AG09319 (cell line): ENCODE measurements around the gene B3GNT2.

Experiments
- DNase-seq: peaks from one replicate; pipeline ENCODE4 v3.0.0-alpha.2; 2010; ENCODE audit warnings: low read depth; ENCODE audit errors: extremely low read depth
- CTCF ChIP-seq: IDR thresholded peaks from 2 replicates; pipeline ENCODE4 v1.5.1; 2011; ENCODE audit warnings: low read depth, mild to moderate bottlenecking, inconsistent platforms, low read length, moderate library complexity

Gene B3GNT2

DNA sequence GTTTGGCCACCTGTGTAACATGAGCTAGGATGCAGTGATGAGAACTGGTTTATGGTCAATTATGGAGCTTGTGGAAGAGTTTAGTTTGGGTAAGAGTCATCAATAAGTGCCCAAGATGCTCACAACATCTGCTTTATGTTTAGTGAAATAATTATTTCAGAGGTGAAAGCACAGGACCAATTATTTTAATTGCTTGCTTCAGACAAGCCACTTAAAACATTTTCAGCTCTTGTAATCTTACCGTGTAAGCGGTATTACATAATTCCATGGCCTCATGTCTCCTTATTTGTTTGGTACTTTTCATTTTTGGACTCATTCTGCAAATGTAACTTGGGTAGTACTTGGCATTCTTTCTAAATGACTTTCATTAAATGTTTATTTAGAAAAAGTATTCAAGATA is 5.4 kb downstream of the B3GNT2 start:
- DNase-seq: no peak
- TF ChIP-seq CTCF: no peak

- no peak for DNase-seq
Measured at GRCh38 chr2:62202019-62202722, 6.3 kb downstream of the B3GNT2 start.

GRCh38 chr2:62202729-62203128 is 6.8 kb downstream of the B3GNT2 start:
- no peak for TF ChIP-seq CTCF
- no peak for DNase-seq

More at GRCh38 chr2:62202019-62202722, 6.3 kb downstream of the B3GNT2 start:
- no peak for TF ChIP-seq CTCF

GRCh38 chr2:62203459-62203858 is 7.5 kb downstream of the B3GNT2 start:
- TF ChIP-seq CTCF: no peak
- no peak for DNase-seq

GRCh38 chr2:62204998-62205496 is 9.1 kb downstream of the B3GNT2 start:
- no peak for DNase-seq
- no peak for TF ChIP-seq CTCF

DNA sequence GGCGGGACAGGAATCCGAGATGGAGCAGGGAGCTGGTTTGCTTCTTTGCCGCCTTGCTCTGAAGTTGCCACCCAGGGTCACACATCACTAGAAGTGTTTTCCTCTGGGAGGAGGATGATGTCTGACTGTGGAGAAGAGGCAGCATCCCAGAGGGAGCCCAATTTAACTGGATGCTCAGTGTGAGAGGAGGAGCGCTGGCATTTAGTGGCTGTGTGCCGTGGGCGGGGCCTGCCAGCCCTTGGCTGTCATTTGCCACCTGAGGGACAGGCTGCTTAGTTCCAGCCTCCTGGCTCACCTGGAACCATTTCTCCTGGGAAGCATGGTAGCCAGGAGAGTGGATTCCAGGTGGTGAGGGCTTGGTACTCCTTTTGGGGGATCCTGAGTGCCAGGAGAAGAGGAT is 9.6 kb downstream of the B3GNT2 start:
- no peak for TF ChIP-seq CTCF
- no peak for DNase-seq

- no peak for TF ChIP-seq CTCF
- no peak for DNase-seq
Measured at GRCh38 chr2:62206024-62206423, 10.1 kb downstream of the B3GNT2 start.
